GM06990 (cell line): ENCODE measurements around the gene PSD2.

ENCODE experiments used
- DNase-seq: peaks from one replicate; pipeline ENCODE4 v3.0.0-alpha.2; 2011; ENCODE audit not compliant: insufficient read length; ENCODE audit errors: extremely low read depth
- H3K27me3 ChIP-seq: replicated peaks from 2 replicates; pipeline ENCODE4 v1.6.0; 2011; ENCODE audit warnings: low read length; ENCODE audit not compliant: control insufficient read depth, insufficient read depth
- H3K36me3 ChIP-seq: 2 replicates; pipeline ENCODE4 v1.5.1; 2011; ENCODE audit warnings: low read length; ENCODE audit not compliant: control insufficient read depth, insufficient read depth
- H3K4me3 ChIP-seq: replicated peaks from 2 replicates; pipeline ENCODE4 v1.5.1; 2011; ENCODE audit warnings: low read depth, mild to moderate bottlenecking, control low read depth, low read length
- TF ChIP-seq, protein P1 (sequence below): IDR thresholded peaks from 2 replicates; pipeline ENCODE4 v1.5.1; 2011; ENCODE audit warnings: low read length, control low read depth, mild to moderate bottlenecking, inconsistent platforms; ENCODE audit not compliant: insufficient read depth, poor library complexity, severe bottlenecking

The PSD2 gene

DNA sequence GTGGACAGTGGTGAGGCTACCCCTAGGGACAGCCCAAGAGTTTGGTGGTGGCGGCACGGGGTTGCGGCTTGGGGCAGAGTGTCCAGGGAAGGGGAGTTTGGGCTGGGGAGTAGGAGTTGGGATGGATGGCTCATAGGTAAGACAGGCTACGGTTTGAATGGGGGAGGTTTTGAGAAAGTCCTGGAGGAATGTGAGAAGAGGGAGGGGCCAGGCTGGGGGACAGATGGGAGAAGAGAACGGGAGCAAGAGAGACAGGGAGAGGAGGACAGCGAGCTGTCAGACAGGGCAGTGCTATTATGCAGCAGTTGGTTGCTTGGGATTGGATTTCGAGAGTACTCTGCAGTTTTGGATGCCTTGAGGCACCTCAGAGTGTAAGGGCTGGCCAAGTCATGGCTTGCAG is 24.5 kb downstream of the PSD2 start:
- Histone ChIP-seq H3K36me3 (no peaks in the 10 kb centered on the region), H3K4me3 (no peak overlapping the region), H3K27me3 (peaks cover 4% of the 10 kb centered on the region)
- TF ChIP-seq, protein P1, sequence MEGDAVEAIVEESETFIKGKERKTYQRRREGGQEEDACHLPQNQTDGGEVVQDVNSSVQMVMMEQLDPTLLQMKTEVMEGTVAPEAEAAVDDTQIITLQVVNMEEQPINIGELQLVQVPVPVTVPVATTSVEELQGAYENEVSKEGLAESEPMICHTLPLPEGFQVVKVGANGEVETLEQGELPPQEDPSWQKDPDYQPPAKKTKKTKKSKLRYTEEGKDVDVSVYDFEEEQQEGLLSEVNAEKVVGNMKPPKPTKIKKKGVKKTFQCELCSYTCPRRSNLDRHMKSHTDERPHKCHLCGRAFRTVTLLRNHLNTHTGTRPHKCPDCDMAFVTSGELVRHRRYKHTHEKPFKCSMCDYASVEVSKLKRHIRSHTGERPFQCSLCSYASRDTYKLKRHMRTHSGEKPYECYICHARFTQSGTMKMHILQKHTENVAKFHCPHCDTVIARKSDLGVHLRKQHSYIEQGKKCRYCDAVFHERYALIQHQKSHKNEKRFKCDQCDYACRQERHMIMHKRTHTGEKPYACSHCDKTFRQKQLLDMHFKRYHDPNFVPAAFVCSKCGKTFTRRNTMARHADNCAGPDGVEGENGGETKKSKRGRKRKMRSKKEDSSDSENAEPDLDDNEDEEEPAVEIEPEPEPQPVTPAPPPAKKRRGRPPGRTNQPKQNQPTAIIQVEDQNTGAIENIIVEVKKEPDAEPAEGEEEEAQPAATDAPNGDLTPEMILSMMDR: no peak
- DNase-seq: no peak

- Histone ChIP-seq H3K27me3 (peaks cover 4% of the 10 kb centered on the region), H3K4me3 (no peak overlapping the region), H3K36me3 (no peaks in the 10 kb centered on the region)
- TF ChIP-seq, protein P1: no peak
- DNase-seq: no peak
These were observed 25.0 kb downstream of the PSD2 start for GRCh38 chr5:139820606-139821005.

- TF ChIP-seq, protein P1: no peak
- Histone ChIP-seq H3K4me3 (no peak overlapping the region), H3K36me3 (no peaks in the 10 kb centered on the region), H3K27me3 (peaks cover 4% of the 10 kb centered on the region)
- DNase-seq: no peak
These were observed 26.4 kb downstream of the PSD2 start for GRCh38 chr5:139821806-139822552.

DNA sequence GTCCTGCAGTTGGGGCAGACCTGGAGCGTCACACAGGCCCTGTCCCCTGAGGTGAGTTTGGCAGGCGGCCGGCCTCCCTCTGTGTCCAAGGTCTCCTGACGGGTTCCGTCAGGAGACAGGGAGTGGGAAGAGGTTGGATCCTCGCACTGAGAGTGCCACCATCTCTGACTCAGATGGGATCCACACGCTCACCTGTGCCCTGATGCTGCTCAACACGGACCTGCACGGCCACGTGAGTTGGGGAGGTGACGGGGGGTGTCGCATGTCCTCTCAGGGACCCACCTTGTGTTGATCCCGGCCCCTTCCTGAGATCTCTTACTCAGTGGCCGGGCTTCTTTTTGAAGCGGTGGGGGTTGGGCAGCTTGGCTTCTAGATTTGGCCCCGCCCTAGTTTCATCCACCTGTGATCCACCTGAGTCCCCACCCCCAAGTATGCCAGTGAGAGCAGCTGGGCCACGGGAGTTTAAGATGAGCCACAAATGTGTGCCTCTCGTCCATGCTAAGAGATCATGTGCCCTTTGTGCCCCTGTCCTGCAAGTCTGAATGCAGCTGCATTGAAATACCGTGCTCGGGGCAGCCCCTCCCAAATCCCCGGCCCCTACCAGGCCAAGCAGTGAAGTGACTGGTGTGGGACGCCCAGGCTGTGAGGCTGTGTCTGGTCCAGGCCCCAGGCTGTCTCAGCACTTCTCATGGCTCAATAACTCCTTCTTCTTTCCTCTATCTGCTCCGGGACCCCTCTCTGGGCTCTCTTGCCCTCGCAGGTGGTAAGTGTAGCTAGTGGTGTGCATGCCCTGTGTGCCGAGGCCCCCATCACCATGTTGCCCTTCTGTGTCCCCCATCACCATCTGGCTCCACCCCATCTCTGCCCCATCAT is 27.2 kb downstream of the PSD2 start:
- DNase-seq: no peak
- Histone ChIP-seq H3K36me3 (no peaks in the 10 kb centered on the region), H3K27me3 (peaks cover 2% of the 10 kb centered on the region), H3K4me3 (no peak overlapping the region)
- TF ChIP-seq, protein P1: no peak

- no peak for DNase-seq
- H3K27me3 ChIP-seq: peaks cover 2% of the 10 kb centered on the region
- no peaks in the 10 kb centered on the region for H3K36me3 ChIP-seq
- H3K4me3 ChIP-seq: no peak overlapping the region
- TF ChIP-seq, protein P1: no peak
These were observed 28.2 kb downstream of the PSD2 start for GRCh38 chr5:139823757-139824355.
